Spleen (tissue), 13 donors: Measurements from ENCODE around the gene YWHAG. TPM values are rescaled to one million over a fixed set of nuclear protein-coding genes. Genes with fewer than 3 reads are reported as not detected.

ENCODE experiments used
- DNase-seq: peaks from one replicate; pipeline ENCODE4 v3.0.0-alpha.2; 2020
- H3K27ac ChIP-seq, 8 donors: fragments of 200-600 bp; sonication (generic) in 7 of 8; 1 replicate in 4 of 8; 2 replicates in 4 of 8; pipeline versions ENCODE4 v1.5.0 to v1.8.0; 2016 to 2021; ENCODE audit warnings: inconsistent platforms in 4 of 8, mild to moderate bottlenecking in 4 of 8, moderate library complexity in 1 of 8
- H3K27me3 ChIP-seq, 7 donors: fragments of 200-600 bp; sonication (generic) in 6 of 7; replicated peaks in 1 of 7; 1 replicate in 4 of 7; 2 replicates in 3 of 7; pipeline versions ENCODE4 v1.5.0 to v1.8.0; 2016 to 2021; ENCODE audit warnings: inconsistent platforms in 3 of 7, mild to moderate bottlenecking in 1 of 7
- H3K36me3 ChIP-seq, 6 donors: fragments of 200-600 bp; sonication (generic) in 5 of 6; 1 replicate in 4 of 6; 2 replicates in 2 of 6; pipeline versions ENCODE4 v1.5.0 to v1.8.0; 2016 to 2021; ENCODE audit warnings: inconsistent platforms in 2 of 6
- H3K4me1 ChIP-seq, 6 donors: fragments of 200-600 bp; sonication (generic) in 5 of 6; 1 replicate in 3 of 6; 2 replicates in 3 of 6; pipeline versions ENCODE4 v1.5.0 to v1.8.0; 2016 to 2021; ENCODE audit warnings: inconsistent platforms in 3 of 6
- H3K4me3 ChIP-seq, 8 donors: fragments of 200-600 bp; sonication (generic) in 7 of 8; 1 replicate in 4 of 8; 2 replicates in 4 of 8; pipeline versions ENCODE4 v1.5.0 to v1.8.0; 2016 to 2021; ENCODE audit warnings: inconsistent platforms in 4 of 8, mild to moderate bottlenecking in 4 of 8, moderate library complexity in 2 of 8
- H3K9me3 ChIP-seq, 8 donors: fragments of 200-600 bp; sonication (generic) in 7 of 8; 1 replicate in 4 of 8; 2 replicates in 4 of 8; pipeline versions ENCODE4 v1.5.0 to v1.8.0; 2016 to 2021; ENCODE audit warnings: inconsistent platforms in 4 of 8
- POLR2A ChIP-seq, 3 donors: fragments of 450-650 bp; IDR thresholded peaks; one replicate each; pipeline ENCODE4 v1.5.1; 2017; ENCODE audit warnings: antibody characterized with exemption in 3 of 3, mild to moderate bottlenecking in 1 of 3
- POLR2AphosphoS5 ChIP-seq, 3 donors: sonication (generic); formaldehyde crosslinking; IDR thresholded peaks; one replicate each; pipeline ENCODE4 v1.5.1; 2017; ENCODE audit warnings: antibody characterized with exemption in 3 of 3
- WGBS, 5 donors: extraction: QIAGEN DNeasy Blood & Tissue Kit in 3 of 5; methylation state at CpG; one replicate each; pipeline versions ENCODE4 v1.1.5 to v1.1.7; 2013 to 2018; 5-methylcytosine and 5-hydroxymethylcytosine counted together
- intact Hi-C: fragments of 100-400 bp; cut with DNase I; formaldehyde crosslinking; loops from one replicate; pipeline ENCODE4 v1.15.0; 2023; ENCODE audit warnings: low total_unique reads
- long read RNA-seq, 2 donors: transcript quantifications; one replicate each; lab custom pipeline, GENCODE V29; 2026
- polyA plus RNA-seq, 3 donors: library from polyadenylated mRNA; stranded (reverse); fragments of 200-250 nt; gene quantifications; one replicate each; pipeline ENCODE4 v1.2.1, GENCODE V29; 2013
- total RNA-seq, 7 donors: library from RNA; depleted of rRNA in 3 of 7; stranded (reverse); fragments of >200 nt in 3 of 7; fragmentation: NEBNext Ultra II Directional in 4 of 7; extraction: Animal tissue kit (Norgen Biotek cat#: 25700) in 4 of 7; gene quantifications; one replicate each; pipeline versions ENCODE4 v1.1.0 to v1.2.1, GENCODE V29; 2016 to 2021
- TF ChIP-seq, protein P1 (sequence below), 11 experiments: fragments of 200-600 bp in 7 of 11; fragments of 450-650 bp in 4 of 11; sonication (generic) in 4 of 11; IDR thresholded peaks in 8 of 11; conservative IDR thresholded peaks in 3 of 11; 1 replicate in 7 of 11; 2 replicates in 4 of 11; pipeline versions ENCODE4 v1.4.0 to v1.8.0; 2016 to 2021; ENCODE audit warnings: antibody characterized with exemption in 11 of 11, inconsistent platforms in 4 of 11, mild to moderate bottlenecking in 1 of 11
- donor health status: healthy with polysubstance abuse.
- donor health status: DM: no; HTN: no; CAD: no; lungs with moderate emphysema.
- donor health status: DM: no; HTN: no; CAD: no.
- donor health status: Bipolar disorder and iron deficiency.
- donor health status: healthy.
- donor health status: DM: no; HTN: no; CAD: no.
- donor health status: DM: yes; HTN: yes; CAD: no.

The YWHAG gene
- total RNA-seq (100 to 1,000 TPM in 1 of 7 donors, 10 to 100 TPM in 6; 60.6 to 108 (median 80.5) TPM), polyA plus RNA-seq (10 to 100 TPM; 19.7 to 35.6 (median 26.2) TPM)
- long read RNA-seq, donor 1, transcript YWHAG-201 (2 exons, 3,750 nt), result major isoform, 30 of 83 reads
- long read RNA-seq, donor 1, partial matches to known transcripts, result 53 of 83 reads
- long read RNA-seq, donor 1, other reads (novel, unspliced or antisense), result 0 of 83 reads
- long read RNA-seq, donor 2, transcript YWHAG-201 (2 exons, 3,750 nt), result major isoform, 33 of 33 reads
- long read RNA-seq, donor 2, partial matches to known transcripts, result 0 of 33 reads
- long read RNA-seq, donor 2, other reads (novel, unspliced or antisense), result 0 of 33 reads

DNA sequence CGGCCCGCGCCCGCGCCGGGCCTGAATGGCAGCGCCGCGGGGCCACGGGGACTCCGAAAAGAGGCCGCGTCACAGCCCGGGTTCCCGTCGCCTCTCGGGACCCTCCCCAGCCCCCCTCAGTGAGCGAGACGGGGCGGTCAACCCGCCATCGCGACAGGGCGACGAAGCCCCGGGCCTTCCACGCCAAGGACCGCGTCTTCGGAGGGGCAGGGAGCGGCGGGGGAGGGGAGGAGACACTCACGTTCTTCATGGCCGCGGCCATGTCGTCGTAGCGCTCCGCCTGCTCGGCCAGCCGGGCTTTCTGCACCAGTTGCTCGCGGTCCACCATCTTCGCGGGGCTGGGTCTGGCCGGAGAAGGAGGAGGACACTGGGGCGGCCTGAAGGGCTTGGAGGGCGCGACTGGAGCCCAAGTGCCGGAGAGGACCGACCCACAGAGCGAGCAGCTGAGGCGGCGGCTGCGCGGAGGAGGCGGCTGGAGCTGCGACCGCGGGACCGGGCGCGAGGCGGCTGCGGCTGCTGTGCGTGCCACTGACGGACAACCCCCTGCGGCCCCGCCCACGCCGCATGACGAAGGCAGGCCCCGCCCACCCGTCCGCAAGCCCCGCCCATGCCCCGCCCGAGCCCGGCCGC is at the start of gene YWHAG:
Gene YWHAG (minus strand): TSS at position 511 of the 630 bp plus-strand sequence. CDS start 183 bp downstream, at position 328.
- TF ChIP-seq, protein P1, sequence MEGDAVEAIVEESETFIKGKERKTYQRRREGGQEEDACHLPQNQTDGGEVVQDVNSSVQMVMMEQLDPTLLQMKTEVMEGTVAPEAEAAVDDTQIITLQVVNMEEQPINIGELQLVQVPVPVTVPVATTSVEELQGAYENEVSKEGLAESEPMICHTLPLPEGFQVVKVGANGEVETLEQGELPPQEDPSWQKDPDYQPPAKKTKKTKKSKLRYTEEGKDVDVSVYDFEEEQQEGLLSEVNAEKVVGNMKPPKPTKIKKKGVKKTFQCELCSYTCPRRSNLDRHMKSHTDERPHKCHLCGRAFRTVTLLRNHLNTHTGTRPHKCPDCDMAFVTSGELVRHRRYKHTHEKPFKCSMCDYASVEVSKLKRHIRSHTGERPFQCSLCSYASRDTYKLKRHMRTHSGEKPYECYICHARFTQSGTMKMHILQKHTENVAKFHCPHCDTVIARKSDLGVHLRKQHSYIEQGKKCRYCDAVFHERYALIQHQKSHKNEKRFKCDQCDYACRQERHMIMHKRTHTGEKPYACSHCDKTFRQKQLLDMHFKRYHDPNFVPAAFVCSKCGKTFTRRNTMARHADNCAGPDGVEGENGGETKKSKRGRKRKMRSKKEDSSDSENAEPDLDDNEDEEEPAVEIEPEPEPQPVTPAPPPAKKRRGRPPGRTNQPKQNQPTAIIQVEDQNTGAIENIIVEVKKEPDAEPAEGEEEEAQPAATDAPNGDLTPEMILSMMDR (IDR thresholded peaks at IDR 0.05 in 8 of 11, conservative IDR thresholded peaks at IDR 0.05 in 3 of 11), result peak in 1 of 11 experiments; percentile 6
- TF ChIP-seq POLR2A (IDR thresholded peaks at IDR 0.05), result peak; percentile 93 to 98 (median 94)
- TF ChIP-seq POLR2AphosphoS5 (IDR thresholded peaks at IDR 0.05), result peak; percentile 99 to 100 (median 99)
- H3K4me3 ChIP-seq, result peak within 1 kb of the TSS; percentile 90 to 100 (median 99)
- H3K4me1 ChIP-seq, result peaks cover 21 to 62% (median 48%) of the 10 kb centered on the region in 6 donors
- H3K36me3 ChIP-seq, result peaks cover 0 to 35% (median 0%) of the 10 kb centered on the region in 6 donors
- 0 to 1% (median 1%) methylated on average over 37 to 80 of the region's 80 CpGs for WGBS, 5 donors
- peak; percentile 97 for DNase-seq
- H3K27me3 ChIP-seq, result no peaks in the 10 kb centered on the region
- intact Hi-C loops, result loop anchor here (5.0 kb wide), 1 partner anchor 41 kb away; no protein-coding TSS in a partner anchor
- H3K9me3 ChIP-seq, result no peaks in the 10 kb centered on the region
- H3K27ac ChIP-seq, result peak within 1 kb of the TSS; percentile 93 to 99 (median 98)

DNA sequence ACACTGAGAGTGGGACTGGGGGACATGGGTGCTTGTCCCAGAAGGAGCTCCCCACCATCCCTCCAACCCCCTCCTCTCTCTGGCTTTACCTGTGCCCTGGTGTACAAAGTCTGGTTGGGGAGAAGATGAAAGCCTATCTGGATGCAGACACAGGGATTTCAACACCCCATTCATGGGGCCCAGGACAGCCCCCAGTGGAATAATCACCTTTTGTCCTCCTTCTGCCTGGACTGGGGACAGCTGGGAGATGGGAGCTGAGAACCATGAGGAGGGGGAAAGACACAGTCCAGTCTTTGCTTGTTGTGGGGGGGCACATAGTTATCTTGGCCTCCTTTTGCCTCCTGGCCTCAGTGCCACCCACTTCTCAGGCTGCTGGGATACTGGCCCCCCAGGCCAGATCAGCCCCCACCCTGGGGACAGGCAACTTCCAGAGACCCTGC is 49.4 kb upstream of the YWHAG start:
- Histone ChIP-seq H3K9me3 (no peaks in the 10 kb centered on the region), H3K27ac (no peak overlapping the region), H3K27me3 (no peaks in the 10 kb centered on the region), H3K4me1 (peaks cover 0 to 17% (median 11%) of the 10 kb centered on the region in 6 donors), H3K4me3 (no peak overlapping the region), H3K36me3 (no peaks in the 10 kb centered on the region)
- no peak for DNase-seq
- TF ChIP-seq POLR2AphosphoS5 (IDR thresholded peaks at IDR 0.05), result no peak
- TF ChIP-seq, protein P1 (IDR thresholded peaks at IDR 0.05 in 8 of 11, conservative IDR thresholded peaks at IDR 0.05 in 3 of 11), result no peak
- intact Hi-C loops, result no loop called here

DNA sequence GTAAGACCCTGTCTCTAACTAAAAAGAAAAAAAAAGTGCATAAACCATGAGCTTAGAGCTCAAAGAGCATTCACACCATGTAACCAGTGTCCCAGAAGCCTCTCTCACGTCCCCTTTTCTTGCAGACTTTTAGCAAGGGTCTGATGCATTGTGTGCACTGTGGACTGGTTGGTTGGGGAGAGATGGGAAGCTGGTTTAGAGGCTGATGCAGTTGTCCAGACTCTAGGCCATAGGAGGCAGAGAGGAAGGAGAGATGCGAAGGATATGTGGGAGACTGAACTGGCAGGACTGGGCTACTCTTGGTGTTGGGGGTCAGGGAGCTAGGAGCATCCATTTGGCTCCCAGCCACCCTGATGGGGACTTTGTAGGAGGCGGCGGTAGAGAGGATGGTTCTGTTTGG is 48.9 kb upstream of the YWHAG start:
- TF ChIP-seq POLR2AphosphoS5 (IDR thresholded peaks at IDR 0.05) (no peak), POLR2A (IDR thresholded peaks at IDR 0.05) (no peak)
- TF ChIP-seq, protein P1 (IDR thresholded peaks at IDR 0.05 in 8 of 11, conservative IDR thresholded peaks at IDR 0.05 in 3 of 11), result no peak
- intact Hi-C loops, result no loop called here
- 70 to 97% (median 92%) methylated on average over 4 of the region's 4 CpGs for WGBS, 5 donors

DNA sequence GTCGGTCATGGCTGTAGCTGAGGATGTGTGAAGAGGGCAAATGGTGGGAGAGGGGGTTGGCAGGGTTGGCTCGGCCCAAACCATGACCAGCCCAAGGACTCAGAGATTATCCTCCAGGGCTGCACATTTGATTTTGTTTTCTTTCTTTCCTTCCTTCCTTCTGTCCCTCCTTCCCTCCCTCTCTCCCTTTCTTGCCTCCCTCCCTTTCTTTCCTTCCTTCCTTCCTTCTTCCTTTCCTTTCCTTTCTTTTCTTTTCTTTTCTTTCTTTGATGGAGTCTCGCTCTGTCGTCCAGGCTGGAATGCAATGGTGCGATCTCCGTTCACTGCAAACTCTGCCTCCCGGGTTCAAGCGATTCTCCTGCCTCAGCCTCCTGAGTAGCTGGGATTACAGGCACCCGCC is 46.9 kb upstream of the YWHAG start:
- H3K4me1 ChIP-seq, result peaks cover 0 to 22% (median 11%) of the 10 kb centered on the region in 6 donors
- no peaks in the 10 kb centered on the region for H3K27me3 ChIP-seq
- intact Hi-C loops, result no loop called here
- TF ChIP-seq POLR2AphosphoS5 (IDR thresholded peaks at IDR 0.05), result no peak
- no peak for TF ChIP-seq POLR2A (IDR thresholded peaks at IDR 0.05)
- TF ChIP-seq, protein P1 (IDR thresholded peaks at IDR 0.05 in 8 of 11, conservative IDR thresholded peaks at IDR 0.05 in 3 of 11), result no peak
- H3K4me3 ChIP-seq, result no peak overlapping the region
- H3K9me3 ChIP-seq, result no peaks in the 10 kb centered on the region
- DNase-seq, result no peak
- H3K27ac ChIP-seq, result no peak overlapping the region
- H3K36me3 ChIP-seq, result no peaks in the 10 kb centered on the region
- WGBS, 5 donors, result 87 to 94% (median 89%) methylated on average over 9 of the region's 9 CpGs

More for the DNA sequence above, 48.9 kb upstream of the YWHAG start:
- Histone ChIP-seq H3K9me3 (no peaks in the 10 kb centered on the region), H3K27ac (no peak overlapping the region), H3K36me3 (no peaks in the 10 kb centered on the region), H3K4me3 (no peak overlapping the region), H3K27me3 (no peaks in the 10 kb centered on the region), H3K4me1 (peaks cover 0 to 21% (median 11%) of the 10 kb centered on the region in 6 donors)
- DNase-seq, result no peak
